HepG2 (cell line): Measurements from ENCODE around the gene INHA. TPM values are rescaled to one million over a fixed set of nuclear protein-coding genes. Genes with fewer than 3 reads are reported as not detected.

ENCODE experiments used
- ATAC-seq: fragments of 200-7000 bp; cut with Tn5 transposase; 3 replicates; pipeline ENCODE4 v1.9.1; 2020; ENCODE audit warnings: mild to moderate bottlenecking, moderate library complexity
- BruUV-seq: library from RNA; stranded (reverse); fragments of 400-500 nt; replicated peaks from 2 replicates; lab custom pipeline; 2021; lab: Mats Ljungman, UMichigan
- CTCF ChIA-PET: fragments of 300-600 bp; formaldehyde crosslinking; extraction: SDS; loops from one replicate; lab custom pipeline; 2021; ENCODE audit warnings: low total read pairs, inconsistent platforms, low intra/inter-chr PET ratio; lab: Yijun Ruan, JAX
- POLR2A ChIA-PET: fragments of 350-600 bp; sonication (Branson Sonifier 250); formaldehyde crosslinking; loops from one replicate; lab custom pipeline; 2020; ENCODE audit warnings: antibody characterized with exemption, inconsistent platforms; lab: Yijun Ruan, JAX
- DNase-seq: peaks from one replicate; pipeline ENCODE4 v3.0.0-alpha.2; 2015; ENCODE audit warnings: low spot score
- FAIRE-seq: peaks from 3 replicates; lab custom pipeline; 2011; peaks lifted over from hg19 to GRCh38; lab: Jason Lieb, UNC
- H2AFZ ChIP-seq: one replicate; pipeline ENCODE4 v1.6.1; 2011; ENCODE audit warnings: low read length, inconsistent platforms
- H3K27ac ChIP-seq: fragments of 300-600 bp; 3 replicates; pipeline ENCODE4 v1.8.0; 2011; ENCODE audit warnings: mixed run types, mild to moderate bottlenecking, mixed read lengths, low read length, inconsistent platforms; ENCODE audit not compliant: insufficient read depth; ENCODE audit errors: extremely low read length
- H3K27me3 ChIP-seq, 2 experiments: fragments of 200-600 bp in 1 of 2; 2 replicates in 1 of 2; 3 replicates in 1 of 2; pipeline versions ENCODE4 v1.6.0 to v1.8.0; 2011; ENCODE audit warnings: low read length in 2 of 2, mild to moderate bottlenecking in 2 of 2, moderate library complexity in 2 of 2, inconsistent platforms in 1 of 2; ENCODE audit not compliant: insufficient read depth in 2 of 2, control insufficient read depth in 1 of 2
- H3K36me3 ChIP-seq, 2 experiments: fragments of 200-600 bp in 1 of 2; replicated peaks in 1 of 2; 2 replicates in 1 of 2; 3 replicates in 1 of 2; pipeline versions ENCODE4 v1.5.1 to v1.8.0; 2011; ENCODE audit warnings: low read length in 2 of 2, inconsistent platforms in 1 of 2; ENCODE audit not compliant: insufficient read depth in 2 of 2, control insufficient read depth in 1 of 2
- H3K4me1 ChIP-seq: 2 replicates; pipeline ENCODE4 v1.5.1; 2012; ENCODE audit warnings: low read length, inconsistent platforms; ENCODE audit not compliant: insufficient read depth
- H3K4me2 ChIP-seq: 2 replicates; pipeline ENCODE4 v1.6.0; 2011; ENCODE audit warnings: low read depth, low read length, inconsistent platforms
- H3K4me3 ChIP-seq, 3 experiments: fragments of 200-600 bp in 1 of 3; sonication (generic), shearing (Covaris generic) in 1 of 3; replicated peaks in 1 of 3; 2 replicates each; pipeline ENCODE4 v1.5.1; 2011 to 2016; ENCODE audit warnings: low read length in 3 of 3, inconsistent platforms in 2 of 3, low read depth in 2 of 3, mild to moderate bottlenecking in 2 of 3, control low read depth in 1 of 3, mixed read lengths in 1 of 3; ENCODE audit not compliant: insufficient read depth in 1 of 3
- H3K79me2 ChIP-seq: one replicate; pipeline ENCODE4 v1.6.1; 2011; ENCODE audit warnings: low read length, inconsistent platforms; ENCODE audit not compliant: insufficient read depth
- H3K9ac ChIP-seq: 2 replicates; pipeline ENCODE4 v1.6.0; 2011; ENCODE audit warnings: mild to moderate bottlenecking, low read depth, low read length, inconsistent platforms; ENCODE audit not compliant: insufficient read depth
- H3K9me3 ChIP-seq: 2 replicates; pipeline ENCODE4 v1.5.1; 2012; ENCODE audit warnings: mild to moderate bottlenecking, low read length
- H4K20me1 ChIP-seq: 2 replicates; pipeline ENCODE4 v1.6.0; 2011; ENCODE audit warnings: inconsistent platforms, mild to moderate bottlenecking, low read length, moderate library complexity; ENCODE audit not compliant: insufficient read depth
- CEBPB ChIP-seq: IDR thresholded peaks from 2 replicates; pipeline ENCODE4 v1.6.1; 2011; ENCODE audit warnings: low read depth, low read length, improper control_type of control experiment, borderline replicate concordance
- HNF4G ChIP-seq, 2 experiments: sonication (generic) in 1 of 2; formaldehyde crosslinking in 1 of 2; IDR thresholded peaks; 2 replicates each; pipeline versions ENCODE4 v1.4.0 to v1.6.1; 2011 to 2020; ENCODE audit warnings: borderline replicate concordance in 2 of 2, low read depth in 2 of 2, mild to moderate bottlenecking in 2 of 2, low read length in 1 of 2, missing genetic modification reagents in 1 of 2, moderate library complexity in 1 of 2
- KAT7 ChIP-seq: IDR thresholded peaks from 2 replicates; pipeline ENCODE4 v1.6.1; 2018; ENCODE audit warnings: borderline replicate concordance, missing compliant biosample characterization
- MAX ChIP-seq: IDR thresholded peaks from 2 replicates; pipeline ENCODE4 v1.6.1; 2012; ENCODE audit warnings: inconsistent platforms
- RBM39 ChIP-seq: fragments of 200-400 bp; formaldehyde crosslinking; IDR thresholded peaks from one replicate; pipeline ENCODE4 v1.6.1; 2018; ENCODE audit warnings: antibody characterized with exemption, mild to moderate bottlenecking, low read depth, low read length; ENCODE audit not compliant: poor library complexity, severe bottlenecking
- ZBTB3 ChIP-seq: sonication (generic); formaldehyde crosslinking; IDR thresholded peaks from 2 replicates; pipeline ENCODE4 v1.4.0; 2020; ENCODE audit warnings: low read depth, mild to moderate bottlenecking, moderate library complexity, missing genetic modification reagents, borderline replicate concordance
- ZBTB43 ChIP-seq: sonication (generic); formaldehyde crosslinking; conservative IDR thresholded peaks from 2 replicates; pipeline ENCODE4 v1.4.0; 2020; ENCODE audit warnings: missing genetic modification reagents
- ZMYM2 ChIP-seq: sonication (generic); formaldehyde crosslinking; IDR thresholded peaks from 2 replicates; pipeline ENCODE4 v1.8.0; 2022; ENCODE audit warnings: mild to moderate bottlenecking, missing genetic modification reagents
- ZNF225 ChIP-seq: sonication (generic); formaldehyde crosslinking; IDR thresholded peaks from 2 replicates; pipeline ENCODE4 v1.4.0; 2020; ENCODE audit warnings: mild to moderate bottlenecking, missing genetic modification reagents
- ZNF276 ChIP-seq: sonication (generic); formaldehyde crosslinking; IDR thresholded peaks from 2 replicates; pipeline ENCODE4 v1.4.0; 2020; ENCODE audit warnings: mild to moderate bottlenecking, low read depth, missing genetic modification reagents
- ZNF331 ChIP-seq: sonication (generic); formaldehyde crosslinking; IDR thresholded peaks from 2 replicates; pipeline ENCODE4 v1.4.0; 2020; ENCODE audit warnings: missing genetic modification reagents
- ZNF501 ChIP-seq: sonication (generic); formaldehyde crosslinking; IDR thresholded peaks from 2 replicates; pipeline ENCODE4 v1.5.1; 2020; ENCODE audit warnings: mild to moderate bottlenecking, moderate library complexity, missing genetic modification reagents
- ZNF629 ChIP-seq: sonication (generic); formaldehyde crosslinking; conservative IDR thresholded peaks from 2 replicates; pipeline ENCODE4 v1.5.0; 2020; ENCODE audit warnings: missing genetic modification reagents
- ZNF710 ChIP-seq: sonication (generic); formaldehyde crosslinking; IDR thresholded peaks from 2 replicates; pipeline ENCODE4 v1.5.0; 2020; ENCODE audit warnings: mild to moderate bottlenecking, missing genetic modification reagents, borderline replicate concordance
- ZNF746 ChIP-seq: sonication (generic); formaldehyde crosslinking; IDR thresholded peaks from 2 replicates; pipeline ENCODE4 v1.8.0; 2022; ENCODE audit warnings: mild to moderate bottlenecking, missing genetic modification reagents
- ZNF891 ChIP-seq: sonication (generic); formaldehyde crosslinking; IDR thresholded peaks from 2 replicates; pipeline ENCODE4 v1.5.0; 2020; ENCODE audit warnings: mild to moderate bottlenecking, missing genetic modification reagents
- WGBS: methylation state at CpG from one replicate; pipeline ENCODE4 v1.1.6; 2017; ENCODE audit warnings: low lambda C conversion rate; 5-methylcytosine and 5-hydroxymethylcytosine counted together
- in situ Hi-C: cut with HindIII; loops from 2 replicates; pipeline ENCODE4 v1.10.0; 2017; ENCODE audit warnings: low pct_unique_long_range_greater_than_20kb; ENCODE audit not compliant: extremely low pct_ligation_motif_present
- intact Hi-C: fragments of 100-400 bp; cut with micrococcal nuclease; formaldehyde crosslinking; loops from one replicate; pipeline ENCODE4 v1.10.0; 2022; ENCODE audit not compliant: unreplicated experiment
- polyA plus RNA-seq, 8 experiments: library from polyadenylated mRNA; depleted of rRNA in 3 of 8; stranded (reverse) in 7 of 8; unstranded in 1 of 8; fragments of >200 nt; fragmentation: Illumina TruSeq in 4 of 8; extraction: Trizol in 4 of 8; gene quantifications; 2 replicates each; pipeline versions ENCODE4 v1.2.1 to v1.2.3, GENCODE V29; 2011 to 2016; ENCODE audit warnings: low read depth in 4 of 8, missing spikeins in 1 of 8, mixed read lengths in 1 of 8; ENCODE audit not compliant: insufficient read depth in 1 of 8
- total RNA-seq, 5 experiments: library from RNA; depleted of rRNA; stranded (reverse); fragments of >200 nt; fragmentation: Illumina TruSeq; extraction: Trizol; gene quantifications; 2 replicates each; pipeline ENCODE4 v1.2.3, GENCODE V29; 2016; ENCODE audit warnings: low read depth in 1 of 5

INHA gene
- total and polyA plus RNA-seq, 2 of the 13 experiments (the other 11 are each of a cell fraction or from before 2014, with no cell fraction given), result 4.1 to 15.2 TPM

GRCh38 chr2:219571311-219572236 is 536 bp upstream of the INHA start, which contains the start of gene OBSL1 (continued):
- TF ChIP-seq ZNF331 (CRISPR knock-in tag), result 0 out of 2 replicates have a peak, but pooled peaks have one; percentile 56
- TF ChIP-seq ZNF501, result peak; percentile 91
- no peak for TF ChIP-seq KAT7 (CRISPR knock-in tag)
- peak; percentile 34; the same call in 1 of the 2 replicates for TF ChIP-seq HNF4G (IDR thresholded peaks at IDR 0.05; ENCODE audit: borderline replicate concordance, low read depth, low read length)
- no peak for TF ChIP-seq HNF4G (CRISPR knock-in tag; IDR thresholded peaks at IDR 0.05; ENCODE audit: borderline replicate concordance, low read depth)

- H3K4me3 ChIP-seq, result no peak overlapping the region
- H3K9ac ChIP-seq, result peak overlapping the region; percentile 88; the same call in 1 of the 2 replicates
- DNase-seq (no peak), ATAC-seq (no peak), FAIRE-seq (no peak)
- H3K4me1 ChIP-seq, result peaks cover 82% of the 10 kb centered on the region
- no peak overlapping the region for H2AFZ ChIP-seq
- BruUV-seq, result no TSS peak
- H3K36me3 ChIP-seq, result peaks cover 0 to 11% of the 10 kb centered on the region in 2 experiments; a peak in 4 of 5 replicates
- intact Hi-C loops (no loop called here), in situ Hi-C loops (no loop called here)
- ChIA-PET CTCF (no interaction called here), POLR2A (interaction anchor here (0.7 to 5.5 kb wide), 2 partner anchors 12 to 23 kb away, joined by 3 to 82 read pairs; partner anchors contain the start of gene STK11IP)
- peak overlapping the region; percentile 92 for H3K4me2 ChIP-seq
- no peaks in the 10 kb centered on the region for H3K27me3 ChIP-seq
- 93% methylated on average over 5 of the region's 5 CpGs for WGBS
- no peaks in the 10 kb centered on the region for H3K9me3 ChIP-seq
- H3K79me2 ChIP-seq, result peaks cover 21% of the 10 kb centered on the region
- H4K20me1 ChIP-seq, result no peaks in the 10 kb centered on the region
- H3K27ac ChIP-seq, result peak overlapping the region; percentile 94
- TF ChIP-seq ZNF225 (CRISPR knock-in tag) (no peak), CEBPB (no peak), ZNF710 (no peak), ZNF629 (peak; percentile 86), ZBTB43 (CRISPR knock-in tag) (no peak), ZNF746 (CRISPR knock-in tag) (no peak), ZBTB3 (CRISPR knock-in tag) (no peak), ZNF891 (CRISPR knock-in tag) (no peak), ZMYM2 (0 out of 2 replicates have a peak, but pooled peaks have one; percentile 30), ZNF276 (CRISPR knock-in tag) (no peak), MAX (no peak), RBM39 (no peak)
These were observed 1.1 kb downstream of the INHA start for GRCh38 chr2:219573166-219573565.
